ENCODE measurements around the gene DNAJC3. TPM values are rescaled to one million over a fixed set of nuclear protein-coding genes. Genes with fewer than 3 reads are reported as not detected.
A peak's percentile ranks its signal among the peaks of the same experiment; 100 is the strongest.

The DNAJC3 gene
- total RNA-seq, 2 donors from 2014 or later, result 62.4 to 63.5 TPM

DNA sequence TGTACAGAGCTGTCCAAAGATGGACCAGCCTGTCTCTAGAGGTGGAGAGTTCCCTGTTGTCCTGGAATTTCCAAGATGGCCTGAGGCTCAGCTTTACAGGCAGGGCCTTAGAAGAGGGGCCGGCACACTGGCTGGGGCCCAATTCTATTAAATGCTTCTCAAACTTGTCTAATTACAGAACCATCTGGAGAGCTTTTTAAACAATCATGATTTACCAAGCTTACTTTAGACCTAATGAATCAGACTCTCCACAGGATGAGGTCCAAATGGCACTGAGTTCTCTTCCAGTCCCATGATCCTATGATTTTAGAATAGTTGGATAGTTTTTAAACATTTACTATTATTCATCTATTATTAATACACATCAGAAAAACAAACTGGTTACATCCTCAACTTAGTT, 123.5 kb downstream of the DNAJC3 start:
- intact Hi-C loops (cut with DNase I), result no loop called here
- no peak for DNase-seq (ENCODE audit: low spot score)

DNA sequence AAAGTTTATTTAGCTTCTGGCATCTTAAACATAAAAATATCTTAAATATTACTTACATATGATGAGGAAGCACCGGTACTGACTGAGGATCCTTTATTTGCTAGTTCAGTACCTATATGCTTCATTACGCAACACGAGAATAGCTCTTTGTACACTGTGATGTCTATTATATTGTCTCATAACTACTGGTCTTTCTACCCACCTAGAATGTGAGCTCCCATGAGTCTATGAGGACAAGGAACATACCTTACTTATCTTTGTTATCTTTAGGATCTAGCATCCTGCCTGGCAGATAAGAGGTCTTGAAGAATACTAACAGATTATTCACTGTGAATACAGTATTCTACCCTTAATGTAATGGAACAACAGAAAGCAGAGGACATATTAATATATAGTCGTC, 124.9 kb downstream of the DNAJC3 start:
- no peak for DNase-seq (ENCODE audit: low spot score)
- intact Hi-C loops (cut with DNase I), result no loop called here

DNA sequence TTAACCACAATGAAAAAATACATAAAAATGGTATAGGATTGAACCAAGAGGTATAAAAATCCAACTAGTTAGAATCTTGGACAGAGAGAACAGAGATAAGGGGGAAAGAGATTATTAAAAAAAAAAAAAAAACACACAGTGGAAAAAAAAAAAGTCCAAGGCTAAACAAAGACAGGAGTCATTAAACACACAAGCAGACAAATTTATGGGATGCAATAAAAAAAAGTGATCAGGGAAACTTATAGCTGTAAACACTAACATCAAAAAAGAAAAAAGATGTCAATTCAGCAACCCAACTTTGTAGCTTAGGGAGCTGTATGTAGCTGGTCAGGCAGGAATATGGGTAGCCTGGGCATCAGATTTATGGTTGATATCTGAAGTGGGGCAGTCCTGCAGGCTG, 129.0 kb downstream of the DNAJC3 start:
- no peak for DNase-seq (ENCODE audit: low spot score)
- intact Hi-C loops (cut with DNase I), result no loop called here

DNA sequence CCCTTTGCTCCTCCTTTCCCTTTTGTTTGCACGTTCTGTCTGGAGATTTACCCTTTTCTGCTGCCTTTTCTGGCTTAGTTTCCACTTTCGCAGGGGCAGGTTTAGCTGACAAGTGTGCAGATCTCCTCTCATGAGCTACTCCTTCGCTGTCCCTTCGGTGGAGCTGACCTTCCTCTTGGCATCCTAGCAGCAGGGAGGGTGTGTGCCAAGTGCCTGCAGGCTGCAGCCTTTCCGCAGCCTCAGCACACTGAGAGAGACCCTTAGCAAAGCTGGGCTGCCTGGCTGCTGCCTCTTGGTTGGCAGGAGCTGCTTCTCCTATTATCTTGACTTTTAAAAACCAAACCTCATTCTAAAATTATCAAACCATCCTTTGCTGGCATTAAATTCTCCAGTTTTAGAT, 132.5 kb downstream of the DNAJC3 start:
- intact Hi-C loops (cut with DNase I), result no loop called here
- DNase-seq (ENCODE audit: low spot score), result no peak

DNA sequence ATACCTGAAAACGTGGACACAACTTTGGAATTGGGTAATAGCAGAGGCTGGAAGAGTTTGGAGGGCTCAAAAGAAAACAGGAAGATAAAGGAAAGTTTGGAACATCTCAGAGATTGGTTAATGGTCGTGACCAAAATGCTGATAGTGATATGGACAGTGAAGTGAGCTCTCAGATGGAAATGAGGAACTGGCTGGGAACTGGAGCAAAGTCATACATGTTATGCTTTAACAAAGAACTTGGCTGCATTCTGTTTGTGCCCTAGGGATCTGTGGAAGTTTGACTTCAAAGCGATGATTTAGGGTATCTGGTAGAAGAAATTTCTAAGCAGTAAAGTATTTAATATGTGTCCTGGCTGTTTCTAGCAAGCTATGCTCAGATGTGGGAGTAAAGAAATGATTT, 136.2 kb downstream of the DNAJC3 start:
- intact Hi-C loops (cut with DNase I), result no loop called here
- no peak for DNase-seq (ENCODE audit: low spot score)

DNA sequence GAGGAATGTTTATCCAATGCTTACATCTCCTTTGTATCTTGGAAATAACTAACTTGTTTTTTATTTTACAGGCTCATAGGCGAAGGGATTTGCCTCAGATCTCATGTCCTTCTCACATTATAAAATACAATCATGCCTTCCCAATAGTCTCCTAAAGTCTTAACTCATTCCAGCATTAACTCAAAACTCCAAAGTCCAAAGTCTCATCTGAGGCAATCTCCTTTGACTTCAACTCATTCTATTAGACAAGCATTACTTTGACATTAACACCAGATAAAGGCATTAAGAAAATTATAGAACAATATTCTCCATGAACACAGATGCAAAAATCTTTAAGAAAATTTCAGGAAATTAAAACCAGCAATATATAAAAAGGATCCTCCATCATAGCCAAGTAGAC, 137.6 kb downstream of the DNAJC3 start:
- intact Hi-C loops (cut with DNase I), result no loop called here
- DNase-seq (ENCODE audit: low spot score), result no peak

DNA sequence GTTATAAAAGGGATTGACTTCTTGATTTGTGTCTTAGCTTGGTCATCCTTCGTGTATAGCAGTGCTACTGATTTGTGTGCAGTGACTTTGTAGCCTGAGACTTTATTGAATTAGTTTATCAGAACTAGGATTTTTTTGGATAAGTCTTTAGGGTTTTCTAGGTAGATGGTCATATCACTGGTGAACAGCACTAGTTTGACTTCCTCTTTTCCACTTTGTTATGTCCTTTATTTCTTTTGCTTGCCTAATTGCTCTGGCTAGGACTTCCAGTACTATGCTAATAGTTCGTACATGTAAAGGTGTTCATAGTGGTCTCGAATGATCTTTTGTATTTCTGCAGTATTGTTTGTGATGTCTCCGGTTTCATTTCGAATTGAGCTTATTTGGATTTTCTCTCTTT, 145.4 kb downstream of the DNAJC3 start:
- no peak for DNase-seq (ENCODE audit: low spot score)
- intact Hi-C loops (cut with DNase I), result no loop called here

DNA sequence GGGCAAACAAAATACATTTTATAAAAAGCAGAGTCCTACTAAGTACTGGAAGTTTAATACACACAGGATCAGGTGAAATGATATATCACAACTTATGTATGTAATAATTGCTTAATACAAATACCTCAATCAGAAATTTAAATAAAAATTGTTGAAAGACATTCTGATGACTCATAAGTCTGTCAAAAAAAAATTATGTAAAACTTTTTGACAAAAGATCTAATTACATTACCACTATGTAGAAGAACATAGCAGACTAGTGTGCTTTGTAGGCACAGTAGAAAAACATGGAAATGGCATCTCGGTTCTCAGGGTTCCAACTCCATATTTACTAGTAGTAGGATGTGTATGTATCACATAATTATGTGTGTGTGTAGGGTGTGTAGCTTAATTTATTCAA, 156.2 kb downstream of the DNAJC3 start:
- intact Hi-C loops (cut with DNase I), result loop anchor here (10.0 kb wide), 1 partner anchor 208 kb away; no protein-coding TSS in a partner anchor
- no peak for DNase-seq (ENCODE audit: low spot score)

DNA sequence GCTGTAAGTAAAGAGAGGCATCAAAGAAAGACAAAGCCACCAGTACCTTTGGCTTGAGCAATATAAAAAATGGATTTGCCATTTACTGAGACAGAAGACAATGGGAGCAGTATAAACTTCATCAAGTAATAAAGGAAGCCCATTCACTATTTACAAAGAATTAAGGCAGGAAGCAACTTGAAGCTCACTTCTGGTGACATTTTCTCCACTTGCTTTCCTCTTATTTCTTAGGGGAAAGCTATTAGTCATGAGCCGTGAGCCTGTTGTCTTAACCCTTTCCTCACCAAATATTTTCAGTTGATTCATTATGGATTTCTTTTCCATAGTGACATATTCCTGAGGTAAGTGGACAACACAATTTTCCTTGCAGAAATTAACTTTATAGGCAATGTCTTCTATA, 156.8 kb downstream of the DNAJC3 start:
- no peak for DNase-seq (ENCODE audit: low spot score)
- intact Hi-C loops (cut with DNase I), result loop anchor here (10.0 kb wide), 1 partner anchor 209 kb away; no protein-coding TSS in a partner anchor

DNA sequence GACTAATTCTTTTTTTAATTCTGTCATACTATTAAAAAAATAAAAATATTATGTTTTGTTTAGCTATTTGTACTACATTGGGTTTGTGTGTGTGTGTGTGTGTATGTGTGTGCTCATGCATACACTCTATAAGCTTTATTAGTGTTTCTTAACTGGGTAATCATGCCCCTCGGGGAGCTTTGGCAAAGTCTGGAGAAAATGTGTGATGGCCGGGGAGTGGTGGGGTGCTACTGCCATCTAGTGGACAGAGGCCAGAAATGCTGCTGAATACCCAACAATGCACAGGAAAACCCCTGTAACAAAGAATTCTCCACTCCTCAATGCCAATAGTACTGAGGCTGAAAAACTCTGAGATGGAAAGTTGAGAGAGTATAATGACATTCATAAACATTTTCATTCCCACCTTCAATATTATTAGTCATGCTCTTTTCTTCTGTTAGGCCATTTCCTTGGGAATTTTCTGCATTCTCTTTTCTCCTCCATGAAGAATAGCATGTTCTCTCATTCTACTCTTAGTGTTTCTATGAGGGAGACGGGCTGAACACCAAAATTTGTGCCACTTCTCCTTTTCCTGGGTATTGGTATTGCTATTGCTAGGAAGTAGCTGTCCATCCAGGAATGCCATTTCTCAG, 157.3 kb downstream of the DNAJC3 start:
- intact Hi-C loops (cut with DNase I), result loop anchor here (10.0 kb wide), 1 partner anchor 209 kb away; no protein-coding TSS in a partner anchor
- DNase-seq (ENCODE audit: low spot score), result peak; percentile 85

DNA sequence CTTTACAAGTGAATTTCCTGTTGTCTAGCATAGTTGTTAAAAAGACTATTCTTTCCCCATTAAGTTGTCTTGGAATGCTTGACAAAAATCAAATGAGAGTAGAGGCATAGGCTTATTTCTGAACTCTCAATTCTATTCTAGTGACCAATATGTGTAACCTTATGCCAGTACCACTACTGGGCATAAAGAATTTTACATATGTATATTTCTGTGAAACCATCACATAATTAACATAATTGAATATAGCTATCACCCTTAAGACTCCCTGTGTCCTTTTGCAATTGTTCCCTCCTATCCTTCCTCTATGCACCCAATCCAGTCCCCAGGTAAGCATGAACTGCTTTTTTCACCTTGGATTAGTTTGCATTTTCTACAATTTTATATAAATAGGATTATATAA, 165.0 kb downstream of the DNAJC3 start:
- no peak for DNase-seq (ENCODE audit: low spot score)
- intact Hi-C loops (cut with DNase I), result no loop called here

DNA sequence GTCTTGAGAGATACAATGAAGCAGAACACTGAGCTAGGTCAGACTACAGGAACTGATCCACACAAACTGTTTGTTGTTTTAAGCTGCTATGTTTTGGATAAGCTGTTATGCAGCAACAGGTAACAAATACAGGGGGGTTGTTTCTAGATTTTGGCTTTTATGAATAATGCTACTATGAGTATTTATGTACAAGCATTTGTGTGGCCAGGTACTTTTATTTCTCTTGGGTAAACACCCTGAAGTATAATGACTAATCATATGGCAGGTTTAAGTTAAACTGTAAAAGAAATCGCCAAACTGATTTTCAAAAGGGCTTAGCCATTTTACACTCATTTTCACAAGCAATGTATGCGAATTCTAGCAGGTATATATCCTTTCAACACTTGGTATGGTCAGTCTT, 166.0 kb downstream of the DNAJC3 start:
- no peak for DNase-seq (ENCODE audit: low spot score)
- intact Hi-C loops (cut with DNase I), result no loop called here

Other genes starting within 250 kb of the DNAJC3 start
- under 1 TPM in 1 of 2 donors, not detected in 1; 0.24 TPM for gene CLDN10, start 124.4 kb upstream of the DNAJC3 start, total RNA-seq
- gene DZIP1, start 32.4 kb upstream of the DNAJC3 start, total RNA-seq, result 10 to 100 TPM; 20.0 to 21.7 TPM